Upper lobe of left lung (tissue), 6 donors: ENCODE results near the gene SLC5A2. TPM values are rescaled to one million over a fixed set of nuclear protein-coding genes. Genes with fewer than 3 reads are reported as not detected.

Experiments
- ATAC-seq, 2 donors: fragments of 200-7000 bp; cut with Tn5 transposase; one replicate each; pipeline ENCODE4 v1.9.1; 2022; ENCODE audit warnings: mild to moderate bottlenecking in 2 of 2, moderate library complexity in 2 of 2; ENCODE audit not compliant: low FRiP score in 2 of 2
- DNase-seq, 2 donors: peaks; one replicate each; pipeline ENCODE4 v3.0.0-alpha.2; 2019 to 2020
- H3K27ac ChIP-seq, 4 donors: fragments of 200-600 bp; sonication (generic); one replicate each; pipeline ENCODE4 v1.5.1; 2016 to 2019
- H3K27me3 ChIP-seq, 4 donors: fragments of 200-600 bp; sonication (generic); one replicate each; pipeline ENCODE4 v1.5.1; 2017 to 2019
- H3K36me3 ChIP-seq, 4 donors: fragments of 200-600 bp; sonication (generic); one replicate each; pipeline ENCODE4 v1.5.1; 2016 to 2019
- H3K4me1 ChIP-seq, 4 donors: fragments of 200-600 bp; sonication (generic); one replicate each; pipeline ENCODE4 v1.5.1; 2018 to 2019
- H3K4me3 ChIP-seq, 4 donors: fragments of 200-600 bp; sonication (generic); one replicate each; pipeline ENCODE4 v1.5.1; 2017 to 2019; ENCODE audit warnings: mild to moderate bottlenecking in 2 of 4, moderate library complexity in 1 of 4
- H3K9me3 ChIP-seq, 4 donors: fragments of 200-600 bp; sonication (generic); one replicate each; pipeline ENCODE4 v1.5.1; 2018 to 2019
- CTCF ChIP-seq, 6 experiments: fragments of 450-650 bp in 4 of 6; fragments of 200-600 bp in 2 of 6; sonication (generic) in 2 of 6; IDR thresholded peaks; one replicate each; pipeline ENCODE4 v1.5.1; 2016 to 2019; ENCODE audit warnings: antibody characterized with exemption in 6 of 6
- EP300 ChIP-seq, 4 donors: sonication (generic); formaldehyde crosslinking; IDR thresholded peaks; one replicate each; pipeline ENCODE4 v1.5.1; 2017; ENCODE audit warnings: antibody characterized with exemption in 4 of 4, control low read depth in 2 of 4
- POLR2A ChIP-seq, 4 donors: fragments of 450-650 bp; IDR thresholded peaks; one replicate each; pipeline ENCODE4 v1.5.1; 2016 to 2017; ENCODE audit warnings: antibody characterized with exemption in 4 of 4, mild to moderate bottlenecking in 2 of 4
- POLR2AphosphoS5 ChIP-seq, 2 donors: sonication (generic); formaldehyde crosslinking; IDR thresholded peaks; one replicate each; pipeline ENCODE4 v1.5.1; 2017; ENCODE audit warnings: antibody characterized with exemption in 2 of 2
- WGBS, 2 donors: methylation state at CpG; one replicate each; pipeline ENCODE4 v1.1.5; 2017 to 2018; 5-methylcytosine and 5-hydroxymethylcytosine counted together
- total RNA-seq, 6 donors: library from RNA; depleted of rRNA in 4 of 6; stranded (reverse); fragments of >200 nt in 4 of 6; gene quantifications; one replicate each; pipeline versions ENCODE4 v1.1.0 to v1.2.1, GENCODE V29; 2016 to 2021
- donor health status: DM: no; HTN: no; CAD: no; lungs with moderate emphysema.
- donor health status: DM: no; HTN: yes; CAD: no; lungs with severe emphysema.

Gene SLC5A2
- total RNA-seq, 6 donors from 2014 or later, result 0.84 to 3.3 (median 1.2) TPM

DNA sequence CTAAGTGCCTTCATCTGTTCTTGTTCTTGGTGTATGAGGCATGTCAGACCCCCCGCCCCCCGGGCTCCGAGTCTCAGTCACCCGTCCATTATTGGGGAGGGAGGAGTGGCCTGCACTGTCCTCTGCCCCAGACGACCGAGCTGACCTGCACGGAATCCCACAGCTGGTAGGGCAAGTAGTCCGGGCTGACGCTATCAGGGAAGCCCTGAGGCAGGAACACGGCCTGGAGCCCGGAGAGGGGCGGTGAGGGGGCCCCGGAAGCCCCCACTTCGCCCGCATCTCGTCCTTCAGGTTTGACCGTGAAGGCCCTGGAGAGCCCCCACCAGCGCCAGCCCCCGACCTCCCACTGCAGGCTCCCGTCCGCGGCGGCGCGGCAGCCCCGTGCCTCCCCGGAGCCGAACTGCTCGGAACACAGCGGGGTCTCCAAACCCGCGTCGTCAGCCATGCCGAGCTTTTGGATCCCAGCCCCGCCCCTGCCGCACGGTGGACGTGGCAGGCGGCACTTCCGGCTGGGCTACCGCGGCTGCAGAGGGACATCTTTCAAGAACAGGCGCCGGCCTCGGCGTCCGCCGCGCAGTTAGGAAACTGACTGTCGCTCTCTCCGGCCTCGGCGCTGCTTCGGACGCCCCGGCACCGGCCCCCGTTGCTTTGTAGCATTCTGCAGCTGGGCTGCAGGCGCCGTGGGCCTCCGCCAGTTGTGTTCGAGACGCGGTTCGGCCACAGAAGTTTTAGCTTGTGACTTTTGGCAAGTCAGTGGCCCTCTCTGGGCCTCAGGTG lies 25.2 kb downstream of the SLC5A2 start, which contains the start of gene RUSF1:
Gene RUSF1 (minus strand): TSS at position 463 of the 777 bp plus-strand sequence. CDS start 18 bp downstream, at position 445.
- peak within 1 kb of the TSS; percentile 94 to 97 (median 96) for H3K27ac ChIP-seq
- ATAC-seq (peak; percentile 92 to 97), DNase-seq (peak; percentile 94 to 97)
- peaks cover 0 to 9% (median 2%) of the 10 kb centered on the region in 4 donors for H3K36me3 ChIP-seq
- 0 to 1% methylated on average over 26 to 34 of the region's 65 CpGs for WGBS, 2 donors
- H3K9me3 ChIP-seq, result no peaks in the 10 kb centered on the region
- H3K4me3 ChIP-seq, result peak within 1 kb of the TSS; percentile 74 to 100 (median 99)
- H3K4me1 ChIP-seq, result peaks cover 26 to 49% (median 46%) of the 10 kb centered on the region in 4 donors
- TF ChIP-seq POLR2AphosphoS5 (IDR thresholded peaks at IDR 0.05) (peak; percentile 89 to 97), POLR2A (IDR thresholded peaks at IDR 0.05) (peak in 3 of 4 donors; percentile 82 to 96 (median 85)), CTCF (IDR thresholded peaks at IDR 0.05) (peak in 1 of 6 experiments; percentile 11), EP300 (IDR thresholded peaks at IDR 0.05) (peak in 1 of 4 donors; percentile 88)
- no peaks in the 10 kb centered on the region for H3K27me3 ChIP-seq

GRCh38 chr16:31508706-31509195 lies 25.8 kb downstream of the SLC5A2 start:
- peak overlapping the region; percentile 94 to 97 (median 96) for H3K27ac ChIP-seq
- DNase-seq (no peak), ATAC-seq (peak in 1 of 2 donors; percentile 28)
- H3K36me3 ChIP-seq, result peaks cover 0 to 9% (median 2%) of the 10 kb centered on the region in 4 donors
- H3K9me3 ChIP-seq, result no peaks in the 10 kb centered on the region
- TF ChIP-seq POLR2AphosphoS5 (IDR thresholded peaks at IDR 0.05) (no peak), EP300 (IDR thresholded peaks at IDR 0.05) (no peak), CTCF (IDR thresholded peaks at IDR 0.05) (no peak), POLR2A (IDR thresholded peaks at IDR 0.05) (no peak)
- H3K27me3 ChIP-seq, result no peaks in the 10 kb centered on the region
- peak overlapping the region; percentile 74 to 100 (median 99) for H3K4me3 ChIP-seq
- H3K4me1 ChIP-seq, result peaks cover 26 to 43% (median 40%) of the 10 kb centered on the region in 4 donors
- 10 to 11% methylated on average over 6 of the region's 6 CpGs for WGBS, 2 donors

DNA sequence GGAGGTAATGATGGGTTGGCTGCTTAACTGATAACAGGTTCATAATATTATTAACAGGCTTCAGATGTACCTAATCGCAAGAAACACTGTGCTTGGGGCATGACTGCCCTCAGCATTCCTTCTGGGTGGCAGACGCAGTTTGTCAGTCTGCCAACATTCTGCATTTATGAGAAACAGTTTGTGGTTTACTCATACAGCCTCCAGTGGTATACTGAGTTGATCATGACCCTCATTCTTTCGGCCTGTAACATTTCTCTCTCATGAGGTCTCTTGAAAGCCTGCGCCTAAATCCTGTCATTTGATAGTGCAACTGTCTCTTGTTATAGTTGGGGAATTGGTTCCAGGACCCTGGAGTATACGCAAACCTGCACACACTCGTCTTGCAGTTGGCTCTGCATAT lies 30.2 kb downstream of the SLC5A2 start:
- H3K4me3 ChIP-seq, result no peak overlapping the region
- 54 to 61% methylated on average over 6 of the region's 6 CpGs for WGBS, 2 donors
- H3K4me1 ChIP-seq, result peaks cover 8 to 19% (median 14%) of the 10 kb centered on the region in 4 donors
- H3K9me3 ChIP-seq, result no peaks in the 10 kb centered on the region
- DNase-seq (no peak), ATAC-seq (no peak)
- no peaks in the 10 kb centered on the region for H3K36me3 ChIP-seq
- peak overlapping the region in 1 of 4 donors; percentile 67 for H3K27ac ChIP-seq
- no peaks in the 10 kb centered on the region for H3K27me3 ChIP-seq
- no peak for TF ChIP-seq EP300 (IDR thresholded peaks at IDR 0.05)

GRCh38 chr16:31513884-31514283 lies 31.0 kb downstream of the SLC5A2 start:
- Histone ChIP-seq H3K9me3 (no peaks in the 10 kb centered on the region), H3K27ac (no peak overlapping the region), H3K4me3 (no peak overlapping the region), H3K27me3 (no peaks in the 10 kb centered on the region), H3K4me1 (peaks cover 8 to 15% (median 11%) of the 10 kb centered on the region in 4 donors), H3K36me3 (no peaks in the 10 kb centered on the region)
- DNase-seq, result no peak
- ATAC-seq, result no peak
- TF ChIP-seq CTCF (IDR thresholded peaks at IDR 0.05) (no peak), POLR2AphosphoS5 (IDR thresholded peaks at IDR 0.05) (no peak), POLR2A (IDR thresholded peaks at IDR 0.05) (no peak), EP300 (IDR thresholded peaks at IDR 0.05) (no peak)

GRCh38 chr16:31517800-31518402 lies 35.0 kb downstream of the SLC5A2 start:
- TF ChIP-seq POLR2A (IDR thresholded peaks at IDR 0.05), result no peak
- no peak for TF ChIP-seq EP300 (IDR thresholded peaks at IDR 0.05)
- TF ChIP-seq POLR2AphosphoS5 (IDR thresholded peaks at IDR 0.05), result no peak
- no peak for TF ChIP-seq CTCF (IDR thresholded peaks at IDR 0.05)
- 75 to 82% methylated on average over 4 of the region's 4 CpGs for WGBS, 2 donors
- H3K27me3 ChIP-seq, result no peaks in the 10 kb centered on the region
- H3K36me3 ChIP-seq, result no peaks in the 10 kb centered on the region
- H3K27ac ChIP-seq, result no peak overlapping the region
- H3K9me3 ChIP-seq, result no peaks in the 10 kb centered on the region
- DNase-seq (no peak), ATAC-seq (no peak)
- H3K4me3 ChIP-seq, result no peak overlapping the region
- H3K4me1 ChIP-seq, result no peaks in the 10 kb centered on the region
